Adrenal gland (tissue), 5 donors: ENCODE data around the gene SYNE2.

ENCODE experiments used
- POLR2A ChIP-seq, 2 donors: fragments of 450-650 bp; IDR thresholded peaks; one replicate each; pipeline ENCODE4 v1.6.1; 2017; ENCODE audit warnings: antibody characterized with exemption in 2 of 2, mild to moderate bottlenecking in 2 of 2, moderate library complexity in 1 of 2
- TF ChIP-seq, protein P1 (sequence below), 6 experiments: fragments of 450-650 bp in 4 of 6; fragments of 200-600 bp in 2 of 6; sonication (generic) in 1 of 6; IDR thresholded peaks; 1 replicate in 5 of 6; 2 replicates in 1 of 6; pipeline versions ENCODE4 v1.5.1 to v1.8.0; 2016 to 2021; ENCODE audit warnings: antibody characterized with exemption in 6 of 6, mild to moderate bottlenecking in 2 of 6, moderate library complexity in 1 of 6
- donor health status: DM: no; HTN: no; CAD: no.

DNA sequence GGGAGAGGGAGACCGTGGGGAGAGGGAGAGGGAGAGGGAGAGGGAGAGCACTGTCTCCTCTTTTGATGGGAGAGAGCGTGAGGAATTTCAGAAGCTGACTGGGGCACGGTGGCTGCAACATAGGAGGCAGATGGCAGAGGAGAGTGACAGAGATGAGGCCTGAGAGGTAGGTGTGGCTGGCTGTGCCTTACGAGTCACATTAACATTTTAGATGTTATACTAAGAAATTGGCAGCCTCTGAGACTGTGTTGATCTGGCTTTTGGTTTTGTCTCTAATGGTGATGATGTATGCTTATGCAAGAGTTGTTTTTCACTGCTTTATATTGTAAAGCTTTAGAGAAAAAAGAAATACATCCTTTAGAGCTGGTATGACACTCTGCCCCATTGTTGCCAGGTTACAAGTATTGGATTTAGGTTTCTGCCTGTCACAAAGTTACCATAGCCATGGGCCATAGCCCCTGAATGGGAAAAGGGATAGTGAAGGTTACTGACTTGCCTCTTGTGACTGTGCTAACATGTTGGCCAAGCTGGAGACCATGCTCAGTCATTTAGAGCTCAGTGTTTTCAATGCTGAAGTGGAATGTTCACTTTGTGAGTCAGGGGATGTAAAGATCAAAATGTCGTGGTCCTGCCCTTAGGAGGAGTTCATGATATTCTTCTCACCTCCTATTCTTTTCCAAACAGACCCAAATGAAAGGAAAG, 186.2 kb downstream of the SYNE2 start:
- TF ChIP-seq, protein P1, sequence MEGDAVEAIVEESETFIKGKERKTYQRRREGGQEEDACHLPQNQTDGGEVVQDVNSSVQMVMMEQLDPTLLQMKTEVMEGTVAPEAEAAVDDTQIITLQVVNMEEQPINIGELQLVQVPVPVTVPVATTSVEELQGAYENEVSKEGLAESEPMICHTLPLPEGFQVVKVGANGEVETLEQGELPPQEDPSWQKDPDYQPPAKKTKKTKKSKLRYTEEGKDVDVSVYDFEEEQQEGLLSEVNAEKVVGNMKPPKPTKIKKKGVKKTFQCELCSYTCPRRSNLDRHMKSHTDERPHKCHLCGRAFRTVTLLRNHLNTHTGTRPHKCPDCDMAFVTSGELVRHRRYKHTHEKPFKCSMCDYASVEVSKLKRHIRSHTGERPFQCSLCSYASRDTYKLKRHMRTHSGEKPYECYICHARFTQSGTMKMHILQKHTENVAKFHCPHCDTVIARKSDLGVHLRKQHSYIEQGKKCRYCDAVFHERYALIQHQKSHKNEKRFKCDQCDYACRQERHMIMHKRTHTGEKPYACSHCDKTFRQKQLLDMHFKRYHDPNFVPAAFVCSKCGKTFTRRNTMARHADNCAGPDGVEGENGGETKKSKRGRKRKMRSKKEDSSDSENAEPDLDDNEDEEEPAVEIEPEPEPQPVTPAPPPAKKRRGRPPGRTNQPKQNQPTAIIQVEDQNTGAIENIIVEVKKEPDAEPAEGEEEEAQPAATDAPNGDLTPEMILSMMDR (IDR thresholded peaks at IDR 0.05) = no peak
- no peak for TF ChIP-seq POLR2A (IDR thresholded peaks at IDR 0.05)
